Small intestine (tissue), 7 donors: ENCODE measurements around the gene FCGBP. TPM values are rescaled to one million over a fixed set of nuclear protein-coding genes. Genes with fewer than 3 reads are reported as not detected.

Experiments
- DNase-seq, 2 donors: peaks; one replicate each; pipeline versions ENCODE4 v3.0.0 to v3.0.0-alpha.2; 2013
- FAIRE-seq: peaks from 2 replicates; lab custom pipeline; 2012; peaks lifted over from hg19 to GRCh38; lab: Jason Lieb, UNC
- H3K27ac ChIP-seq, 3 donors: one replicate each; pipeline ENCODE4 v1.5.1; 2013; ENCODE audit warnings: low read length in 2 of 3, mild to moderate bottlenecking in 2 of 3, control low read depth in 1 of 3, inconsistent platforms in 1 of 3, low read depth in 1 of 3, moderate library complexity in 1 of 3
- H3K27me3 ChIP-seq, 3 donors: one replicate each; pipeline ENCODE4 v1.6.1; 2013; ENCODE audit warnings: low read length in 3 of 3, inconsistent platforms in 1 of 3; ENCODE audit not compliant: control insufficient read depth in 3 of 3, insufficient read depth in 3 of 3
- H3K36me3 ChIP-seq, 3 donors: one replicate each; pipeline ENCODE4 v1.6.1; 2013; ENCODE audit warnings: low read length in 3 of 3, inconsistent platforms in 1 of 3, low read depth in 1 of 3, mild to moderate bottlenecking in 1 of 3, moderate library complexity in 1 of 3; ENCODE audit not compliant: control insufficient read depth in 3 of 3, insufficient read depth in 2 of 3
- H3K4me1 ChIP-seq, 3 donors: one replicate each; pipeline ENCODE4 v1.6.1; 2013; ENCODE audit warnings: low read length in 2 of 3, inconsistent platforms in 1 of 3, low read depth in 1 of 3, mild to moderate bottlenecking in 1 of 3, moderate library complexity in 1 of 3; ENCODE audit not compliant: control insufficient read depth in 3 of 3, insufficient read depth in 2 of 3
- H3K4me3 ChIP-seq, 3 donors: one replicate each; pipeline ENCODE4 v1.5.1; 2013; ENCODE audit warnings: low read length in 3 of 3, control low read depth in 1 of 3, inconsistent platforms in 1 of 3, low read depth in 1 of 3, mild to moderate bottlenecking in 1 of 3, moderate library complexity in 1 of 3
- H3K9me3 ChIP-seq, 2 donors: one replicate each; pipeline ENCODE4 v1.6.1; 2013; ENCODE audit warnings: low read depth in 1 of 2, low read length in 1 of 2; ENCODE audit not compliant: control insufficient read depth in 2 of 2, insufficient read depth in 1 of 2
- WGBS, 3 donors: extraction: QIAGEN DNeasy Blood & Tissue Kit; methylation state at CpG; one replicate each; pipeline ENCODE4 v1.1.7; 2013; 5-methylcytosine and 5-hydroxymethylcytosine counted together
- polyA plus RNA-seq, 4 donors: library from polyadenylated mRNA; stranded (reverse) in 3 of 4; unstranded in 1 of 4; fragments of 200-250 nt in 3 of 4; fragments of 120-200 nt in 1 of 4; gene quantifications; one replicate each; pipeline versions ENCODE4 v1.2.1 to v1.2.3, GENCODE V29; 2013
- donor health status: healthy with polysubstance abuse.
- donor health status: control.
- donor health status: control.
- donor health status: Bipolar disorder and iron deficiency.
- donor health status: healthy.

The FCGBP gene
- polyA plus RNA-seq, 4 donors, result 17.0 to 743 (median 81.2) TPM

GRCh38 chr19:39924389-39924788 lies 10.0 kb downstream of the FCGBP start:
- Histone ChIP-seq H3K4me3 (no peak overlapping the region), H3K27ac (no peak overlapping the region), H3K36me3 (peaks cover 0 to 18% (median 0%) of the 10 kb centered on the region in 3 donors), H3K27me3 (no peaks in the 10 kb centered on the region), H3K4me1 (no peaks in the 10 kb centered on the region), H3K9me3 (peaks cover 0 to 6% of the 10 kb centered on the region in 2 donors)
- FAIRE-seq (no peak), DNase-seq (no peak)
- WGBS, 3 donors, result 95 to 96% (median 96%) methylated on average over 35 to 37 of the region's 37 CpGs

- Histone ChIP-seq H3K9me3 (peaks cover 0 to 6% of the 10 kb centered on the region in 2 donors), H3K27ac (no peak overlapping the region), H3K27me3 (no peaks in the 10 kb centered on the region), H3K4me1 (no peaks in the 10 kb centered on the region), H3K36me3 (peaks cover 0 to 19% (median 0%) of the 10 kb centered on the region in 3 donors), H3K4me3 (no peak overlapping the region)
- FAIRE-seq, result no peak
- WGBS, 3 donors, result 83 to 84% (median 84%) methylated on average over 4 of the region's 4 CpGs
- no peak for DNase-seq
Measured at GRCh38 chr19:39923862-39924261, 10.6 kb downstream of the FCGBP start.

GRCh38 chr19:39919976-39920375 lies 14.5 kb downstream of the FCGBP start:
- no peak for FAIRE-seq
- H3K27me3 ChIP-seq, result peaks cover 0 to 2% (median 0%) of the 10 kb centered on the region in 3 donors
- no peak overlapping the region for H3K4me3 ChIP-seq
- peaks cover 0 to 13% (median 0%) of the 10 kb centered on the region in 3 donors for H3K36me3 ChIP-seq
- 90 to 95% (median 91%) methylated on average over 6 of the region's 6 CpGs for WGBS, 3 donors
- no peak overlapping the region for H3K27ac ChIP-seq
- H3K9me3 ChIP-seq, result peaks cover 0 to 6% of the 10 kb centered on the region in 2 donors
- DNase-seq, result no peak
- no peaks in the 10 kb centered on the region for H3K4me1 ChIP-seq

GRCh38 chr19:39918183-39918651 lies 16.2 kb downstream of the FCGBP start:
- Histone ChIP-seq H3K27me3 (peaks cover 0 to 2% (median 0%) of the 10 kb centered on the region in 3 donors), H3K9me3 (peaks cover 0 to 6% of the 10 kb centered on the region in 2 donors), H3K36me3 (peaks cover 0 to 15% (median 0%) of the 10 kb centered on the region in 3 donors), H3K27ac (no peak overlapping the region), H3K4me1 (no peaks in the 10 kb centered on the region), H3K4me3 (no peak overlapping the region)
- no peak for DNase-seq
- no peak for FAIRE-seq
- 93 to 95% (median 94%) methylated on average over 20 of the region's 20 CpGs for WGBS, 3 donors

- DNase-seq, result no peak
- peaks cover 0 to 6% of the 10 kb centered on the region in 2 donors for H3K9me3 ChIP-seq
- no peaks in the 10 kb centered on the region for H3K4me1 ChIP-seq
- 89 to 92% (median 90%) methylated on average over 9 of the region's 9 CpGs for WGBS, 3 donors
- H3K27me3 ChIP-seq, result peaks cover 0 to 2% (median 0%) of the 10 kb centered on the region in 3 donors
- no peak overlapping the region for H3K4me3 ChIP-seq
- no peak overlapping the region for H3K27ac ChIP-seq
- H3K36me3 ChIP-seq, result peaks cover 0 to 15% (median 0%) of the 10 kb centered on the region in 3 donors
- no peak for FAIRE-seq
Measured at GRCh38 chr19:39917561-39918182, 16.8 kb downstream of the FCGBP start.

- DNase-seq (no peak), FAIRE-seq (no peak)
- Histone ChIP-seq H3K36me3 (peaks cover 0 to 15% (median 0%) of the 10 kb centered on the region in 3 donors), H3K27ac (no peak overlapping the region), H3K4me1 (no peaks in the 10 kb centered on the region), H3K9me3 (peaks cover 0 to 6% of the 10 kb centered on the region in 2 donors), H3K4me3 (no peak overlapping the region), H3K27me3 (peaks cover 0 to 2% (median 0%) of the 10 kb centered on the region in 3 donors)
- WGBS, 3 donors, result 68 to 77% (median 75%) methylated on average over 5 of the region's 5 CpGs
Measured at GRCh38 chr19:39916851-39917396, 17.5 kb downstream of the FCGBP start.

- peaks cover 0 to 6% of the 10 kb centered on the region in 2 donors for H3K9me3 ChIP-seq
- FAIRE-seq, result no peak
Measured at GRCh38 chr19:39916236-39916635, 18.2 kb downstream of the FCGBP start.

GRCh38 chr19:39915848-39916215 lies 18.6 kb downstream of the FCGBP start:
- FAIRE-seq (no peak), DNase-seq (no peak)
- no peak overlapping the region for H3K4me3 ChIP-seq
- WGBS, 3 donors, result 87 to 97% (median 96%) methylated on average over 14 to 17 of the region's 17 CpGs
- no peaks in the 10 kb centered on the region for H3K4me1 ChIP-seq
- peaks cover 0 to 6% of the 10 kb centered on the region in 2 donors for H3K9me3 ChIP-seq
- H3K36me3 ChIP-seq, result peaks cover 0 to 15% (median 0%) of the 10 kb centered on the region in 3 donors
- H3K27me3 ChIP-seq, result peaks cover 0 to 2% (median 0%) of the 10 kb centered on the region in 3 donors
- no peak overlapping the region for H3K27ac ChIP-seq

More at GRCh38 chr19:39916236-39916635, 18.2 kb downstream of the FCGBP start:
- 63 to 70% (median 65%) methylated on average over 5 of the region's 5 CpGs for WGBS, 3 donors
- H3K27ac ChIP-seq, result no peak overlapping the region
- peaks cover 0 to 2% (median 0%) of the 10 kb centered on the region in 3 donors for H3K27me3 ChIP-seq
- DNase-seq, result no peak
- H3K4me3 ChIP-seq, result no peak overlapping the region
- H3K36me3 ChIP-seq, result peaks cover 0 to 15% (median 0%) of the 10 kb centered on the region in 3 donors
- no peaks in the 10 kb centered on the region for H3K4me1 ChIP-seq
